GM11168 (cell line): ENCODE results near the gene GABRB1.

ENCODE experiments used
- in situ Hi-C: fragments of 300-500 bp; cut with MboI; formaldehyde crosslinking; loops from one replicate; pipeline ENCODE4 v1.12.0; 2022; ENCODE audit warnings: low sequenced_read_pairs; ENCODE audit not compliant: unreplicated experiment

Gene GABRB1

GRCh38 chr4:47031011-47031678 is at the start of gene GABRB1:
Gene GABRB1, plus strand, starts transcription at chr4:47031567.
- in situ Hi-C loops: loop anchor here (25.0 kb wide), 1 partner anchor 94 kb away; no protein-coding TSS in a partner anchor

DNA sequence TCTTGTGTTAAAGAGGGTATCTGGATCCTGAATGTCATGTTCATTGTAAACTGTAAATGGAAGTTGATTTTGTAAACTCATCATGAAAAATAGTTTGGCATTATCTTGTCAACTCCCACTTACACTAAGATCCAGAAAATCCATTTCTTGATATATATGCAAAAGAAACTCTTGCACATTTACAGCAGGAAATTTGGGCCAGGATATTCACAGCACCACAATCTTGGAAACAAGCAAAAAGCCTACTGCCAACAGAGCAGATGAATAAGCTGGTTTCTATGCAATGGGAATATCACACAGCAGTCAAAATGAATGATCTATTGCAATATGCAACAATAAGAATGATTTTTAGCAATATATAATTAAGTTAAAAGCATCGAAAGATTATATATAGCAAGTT is 46.6 kb upstream of the GABRB1 start:
- in situ Hi-C loops: no loop called here

GRCh38 chr4:46986922-46987638 is 44.3 kb upstream of the GABRB1 start:
- in situ Hi-C loops: no loop called here

DNA sequence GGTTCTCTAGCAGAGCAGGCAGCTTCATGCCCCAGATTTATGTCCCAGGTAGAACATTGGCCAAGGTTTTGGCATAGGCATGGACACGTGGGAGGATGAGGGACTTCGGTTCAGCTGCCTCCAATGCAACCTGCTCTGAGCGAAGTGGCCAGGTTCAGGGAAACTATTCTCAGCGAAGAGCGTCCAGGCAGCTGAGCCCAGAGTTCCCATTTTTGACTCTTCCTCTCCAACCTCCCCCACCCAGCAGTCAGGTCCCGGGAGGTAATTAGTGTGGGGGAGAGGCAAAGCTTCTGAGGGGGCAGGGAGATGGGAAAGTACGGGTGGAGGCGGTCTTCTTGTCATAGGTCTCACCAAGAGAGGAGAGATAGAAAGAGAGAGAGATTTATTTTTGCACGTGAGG is 39.0 kb upstream of the GABRB1 start:
- in situ Hi-C loops: no loop called here

DNA sequence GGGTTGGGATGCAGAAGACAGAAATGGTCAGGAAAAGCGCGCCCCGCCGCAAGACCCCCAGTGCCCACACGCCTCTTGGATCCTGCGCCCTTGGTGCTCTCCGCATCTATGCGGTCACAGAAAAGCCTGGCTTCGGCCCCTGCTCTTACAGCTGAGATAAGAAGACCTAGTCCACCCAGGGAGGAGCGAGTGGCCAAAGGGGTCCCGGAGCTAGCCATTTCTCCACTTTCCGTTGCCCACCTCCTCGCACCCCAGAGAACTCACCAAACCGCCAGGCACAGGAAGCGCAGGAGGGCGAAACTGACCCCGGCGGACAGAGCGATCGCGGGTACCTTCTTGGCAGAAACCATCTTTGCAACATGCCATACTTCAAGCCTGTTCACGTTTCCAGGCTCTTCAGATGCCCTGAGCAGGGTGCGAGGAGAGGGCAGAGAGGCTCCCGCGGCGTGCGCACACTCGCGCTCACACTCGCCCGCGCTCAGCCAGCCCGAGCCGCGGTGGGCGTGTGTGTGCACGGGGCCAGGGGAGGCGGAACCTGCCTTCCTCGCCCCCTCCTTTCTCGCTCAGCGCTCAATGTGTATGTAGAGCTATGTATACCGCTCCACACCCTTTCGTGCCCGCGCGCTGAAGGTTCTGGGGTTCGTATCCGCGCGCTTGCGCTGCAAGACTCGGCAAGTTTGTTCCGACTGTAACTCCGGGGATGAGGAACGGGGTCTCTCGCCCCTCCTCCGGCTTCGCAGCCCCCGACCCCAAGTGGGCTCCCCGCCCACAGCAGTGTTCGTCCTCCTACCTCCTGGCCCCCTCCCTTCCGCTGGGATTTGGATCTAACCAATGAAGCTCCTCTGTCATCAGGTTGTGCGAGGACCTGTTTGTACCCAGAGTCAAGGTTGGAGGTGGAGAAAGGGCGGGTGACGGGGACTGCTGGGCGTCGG is 38.0 kb upstream of the GABRB1 start, which contains the start of gene GABRA4:
Gene GABRA4, minus strand, starts transcription at position 507 of the 932 bp plus-strand sequence. Its CDS starts 157 bp downstream, at position 350.
- in situ Hi-C loops: no loop called here

GRCh38 chr4:46994007-46994405 is 37.4 kb upstream of the GABRB1 start:
- in situ Hi-C loops: no loop called here

DNA sequence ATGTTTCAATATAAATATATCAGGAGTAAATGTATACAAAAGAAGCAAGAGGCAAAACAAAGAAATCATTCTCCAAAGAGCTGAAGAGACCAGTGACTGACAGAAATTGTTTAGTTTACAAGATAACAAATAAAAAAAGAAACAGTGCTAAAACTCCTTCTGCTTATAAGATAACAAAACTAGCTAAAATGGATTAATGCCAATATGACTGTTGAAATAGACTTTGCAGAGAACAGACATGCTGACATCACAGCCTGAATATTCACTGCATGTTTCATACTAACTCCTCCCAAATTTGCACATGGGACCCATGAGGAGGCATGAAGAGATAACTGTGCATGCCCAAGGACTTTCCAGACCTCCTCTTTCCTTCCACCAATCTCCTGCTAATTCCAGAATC is 31.8 kb upstream of the GABRB1 start:
- in situ Hi-C loops: no loop called here

DNA sequence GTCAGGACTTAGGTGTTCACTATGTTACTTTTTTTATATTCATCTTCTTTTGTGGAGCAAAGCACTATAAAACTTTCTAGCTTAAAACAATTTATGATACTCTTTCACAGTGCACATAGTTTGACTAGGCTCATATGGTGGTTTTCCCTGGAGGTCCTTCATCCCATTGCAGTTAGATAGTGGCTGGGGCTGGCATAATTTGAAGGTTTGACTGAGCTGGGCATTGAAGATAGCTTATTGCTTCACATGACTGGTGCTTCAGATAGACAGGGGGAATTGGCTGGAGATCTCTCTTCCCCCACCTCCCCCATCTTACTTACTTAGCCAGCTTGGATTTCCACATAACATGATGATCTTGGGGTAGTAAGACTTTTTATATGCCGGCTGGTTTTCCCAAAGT is 31.0 kb upstream of the GABRB1 start:
- in situ Hi-C loops: no loop called here

GRCh38 chr4:47002580-47002979 is 28.8 kb upstream of the GABRB1 start:
- in situ Hi-C loops: no loop called here

- in situ Hi-C loops: no loop called here
Measured at GRCh38 chr4:47010347-47010911, 20.9 kb upstream of the GABRB1 start.

- in situ Hi-C loops: no loop called here
Measured at GRCh38 chr4:47010912-47011446, 20.4 kb upstream of the GABRB1 start.

- in situ Hi-C loops: no loop called here
Measured at GRCh38 chr4:47012676-47013075, 18.7 kb upstream of the GABRB1 start.

GRCh38 chr4:47013373-47013772 is 18.0 kb upstream of the GABRB1 start:
- in situ Hi-C loops: no loop called here

DNA sequence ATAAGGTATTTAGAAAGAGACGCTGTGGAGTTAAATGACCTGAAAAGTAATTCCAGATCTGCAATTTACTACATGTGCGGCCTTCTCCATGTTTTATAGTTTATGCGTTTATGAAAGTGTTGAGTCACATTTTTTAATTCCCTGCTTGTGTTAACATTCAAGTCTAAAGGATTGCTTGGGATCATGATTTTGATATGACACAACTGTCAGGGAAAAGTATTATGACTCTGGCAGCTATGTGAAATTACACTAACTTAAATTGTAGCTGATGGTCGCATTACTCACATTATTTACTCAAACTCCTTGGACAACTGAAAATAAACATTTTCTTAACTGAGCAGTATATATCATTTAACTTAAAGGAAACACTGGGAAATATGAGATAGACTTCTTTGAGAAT is 14.3 kb upstream of the GABRB1 start:
- in situ Hi-C loops: no loop called here

DNA sequence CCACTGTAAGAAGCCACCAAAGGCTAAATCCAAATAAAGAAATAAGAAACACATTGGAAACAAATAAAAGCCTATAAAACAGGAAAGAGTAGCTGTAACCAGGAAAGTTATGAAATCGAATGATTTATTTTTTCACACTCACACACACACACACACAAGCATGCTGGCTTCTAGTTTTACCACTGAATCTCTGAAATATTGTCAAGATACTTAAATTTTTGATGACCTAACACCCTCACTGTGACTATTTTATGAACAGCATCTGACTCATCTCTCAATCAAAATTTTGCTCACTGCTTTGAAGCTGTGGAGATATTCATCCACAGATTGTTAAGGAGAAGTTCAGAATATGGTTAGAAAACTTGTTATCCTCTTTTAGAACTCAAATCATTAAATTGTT is 13.9 kb upstream of the GABRB1 start:
- in situ Hi-C loops: no loop called here

DNA sequence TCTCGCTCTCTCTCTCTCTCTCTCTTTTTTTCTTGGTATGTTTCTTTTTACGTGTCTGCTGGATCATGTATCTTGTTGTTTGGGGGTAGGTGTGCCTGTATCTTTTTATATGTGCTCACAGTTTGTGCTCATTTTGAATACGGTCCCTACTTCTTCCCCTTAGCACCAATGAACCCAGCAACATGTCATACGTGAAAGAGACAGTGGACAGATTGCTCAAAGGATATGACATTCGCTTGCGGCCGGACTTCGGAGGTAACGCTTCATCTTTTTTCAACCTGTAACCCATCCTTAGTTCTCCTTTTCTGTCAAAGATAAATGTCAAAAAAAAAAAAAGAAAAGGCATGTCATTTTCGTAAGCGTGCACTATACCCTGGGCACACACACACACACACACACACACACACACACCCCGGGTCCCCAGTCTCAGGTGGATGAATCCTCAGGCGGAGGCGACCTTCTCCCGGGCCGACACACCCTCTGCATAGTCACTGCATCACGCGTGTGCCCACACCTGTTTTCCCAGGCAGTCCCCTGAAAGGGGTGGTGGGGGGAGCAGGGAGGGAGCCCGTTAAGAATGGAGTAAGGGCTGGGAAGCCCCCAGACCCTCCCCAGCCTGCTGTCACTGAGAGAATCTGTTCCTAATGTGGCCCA is 511 bp downstream of the GABRB1 start:
- in situ Hi-C loops: loop anchor here (25.0 kb wide), 1 partner anchor 95 kb away; no protein-coding TSS in a partner anchor

GRCh38 chr4:47032405-47033106 is 1.2 kb downstream of the GABRB1 start:
- in situ Hi-C loops: loop anchor here (25.0 kb wide), 1 partner anchor 95 kb away; no protein-coding TSS in a partner anchor

DNA sequence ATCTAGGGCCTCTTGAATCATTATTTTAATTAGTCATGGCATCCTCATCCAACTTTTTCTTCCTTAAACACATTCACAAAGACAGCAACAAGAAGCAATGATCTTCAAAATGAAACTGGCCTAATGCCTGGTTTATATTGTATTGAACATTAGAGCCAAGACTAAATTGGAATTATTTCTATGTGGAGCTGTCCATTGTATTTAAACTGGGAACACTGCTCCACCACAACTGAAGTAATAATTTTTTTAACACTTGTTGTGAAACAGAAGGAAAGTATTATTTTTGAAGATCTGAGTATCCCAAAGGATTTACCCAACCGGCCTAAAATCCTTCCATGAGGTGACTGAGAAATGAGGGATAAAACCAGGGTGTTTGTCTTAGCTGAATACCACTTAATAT is 6.9 kb downstream of the GABRB1 start:
- in situ Hi-C loops: loop anchor here (25.0 kb wide), 1 partner anchor 101 kb away; no protein-coding TSS in a partner anchor

DNA sequence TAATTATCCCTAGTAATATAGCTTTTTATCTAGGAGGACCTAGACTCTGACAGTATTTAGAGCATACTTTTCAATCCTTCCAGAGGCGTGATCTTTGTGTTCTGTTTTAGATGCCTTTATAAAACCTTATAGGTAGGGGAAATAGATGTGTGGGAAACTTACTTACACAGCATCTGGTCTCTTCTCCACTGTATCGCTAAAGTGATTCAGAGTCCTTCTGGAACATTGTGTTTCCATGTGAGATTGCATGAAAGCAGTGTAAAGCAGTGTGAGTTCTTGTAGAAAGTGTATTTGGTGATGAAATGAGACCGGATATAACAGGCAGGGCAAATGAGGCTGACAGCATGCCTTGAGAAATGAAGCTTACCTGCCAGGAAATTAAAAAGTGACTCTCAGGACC is 9.5 kb downstream of the GABRB1 start:
- in situ Hi-C loops: loop anchor here (25.0 kb wide), 1 partner anchor 104 kb away; no protein-coding TSS in a partner anchor
